GM12875 (cell line): ENCODE measurements around the gene KLF7.

Source experiments
- H3K4me3 ChIP-seq: one replicate; pipeline ENCODE4 v1.5.1; 2011; ENCODE audit warnings: low read depth, low read length, control low read depth
- TF ChIP-seq, protein P1 (sequence below): IDR thresholded peaks from 2 replicates; pipeline ENCODE4 v1.5.1; 2011; ENCODE audit warnings: low read depth, mild to moderate bottlenecking, control low read depth, inconsistent platforms, low read length, moderate library complexity, borderline replicate concordance; ENCODE audit not compliant: insufficient read depth

Gene KLF7

GRCh38 chr2:207139552-207139951 lies 26.2 kb downstream of the KLF7 start:
- TF ChIP-seq, protein P1, sequence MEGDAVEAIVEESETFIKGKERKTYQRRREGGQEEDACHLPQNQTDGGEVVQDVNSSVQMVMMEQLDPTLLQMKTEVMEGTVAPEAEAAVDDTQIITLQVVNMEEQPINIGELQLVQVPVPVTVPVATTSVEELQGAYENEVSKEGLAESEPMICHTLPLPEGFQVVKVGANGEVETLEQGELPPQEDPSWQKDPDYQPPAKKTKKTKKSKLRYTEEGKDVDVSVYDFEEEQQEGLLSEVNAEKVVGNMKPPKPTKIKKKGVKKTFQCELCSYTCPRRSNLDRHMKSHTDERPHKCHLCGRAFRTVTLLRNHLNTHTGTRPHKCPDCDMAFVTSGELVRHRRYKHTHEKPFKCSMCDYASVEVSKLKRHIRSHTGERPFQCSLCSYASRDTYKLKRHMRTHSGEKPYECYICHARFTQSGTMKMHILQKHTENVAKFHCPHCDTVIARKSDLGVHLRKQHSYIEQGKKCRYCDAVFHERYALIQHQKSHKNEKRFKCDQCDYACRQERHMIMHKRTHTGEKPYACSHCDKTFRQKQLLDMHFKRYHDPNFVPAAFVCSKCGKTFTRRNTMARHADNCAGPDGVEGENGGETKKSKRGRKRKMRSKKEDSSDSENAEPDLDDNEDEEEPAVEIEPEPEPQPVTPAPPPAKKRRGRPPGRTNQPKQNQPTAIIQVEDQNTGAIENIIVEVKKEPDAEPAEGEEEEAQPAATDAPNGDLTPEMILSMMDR, result no peak
- H3K4me3 ChIP-seq, result no peak overlapping the region

DNA sequence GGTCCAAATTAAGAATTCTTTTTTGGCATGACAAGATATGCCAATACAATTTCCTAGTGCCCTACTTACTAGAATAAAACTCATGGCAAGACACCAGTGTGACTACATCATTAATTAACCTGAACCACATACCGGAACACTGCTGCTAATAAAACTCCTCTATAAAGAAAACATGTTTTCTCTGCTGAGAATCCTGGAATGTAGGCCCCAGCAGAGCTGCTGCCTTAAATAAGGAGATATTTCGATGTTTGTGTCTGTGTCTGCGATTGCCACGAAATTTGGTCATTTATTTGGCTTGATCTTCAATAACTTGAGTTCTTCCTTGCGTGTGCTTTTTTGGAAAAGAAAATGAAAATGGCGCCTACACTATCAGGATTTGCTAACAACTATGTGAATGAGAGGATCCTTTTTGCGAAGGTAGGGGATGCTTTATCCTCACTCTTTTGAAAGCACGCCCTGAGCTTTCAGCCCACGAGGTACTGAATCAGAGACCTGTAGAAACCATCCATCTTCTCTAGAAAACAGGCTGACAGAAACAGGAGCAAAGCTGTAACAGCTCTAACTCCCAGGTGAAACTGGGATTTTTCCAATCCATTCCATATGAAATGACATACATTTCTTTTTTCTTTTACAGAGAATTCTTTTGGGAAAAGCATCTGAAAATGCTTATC lies 27.0 kb downstream of the KLF7 start:
- no peak overlapping the region for H3K4me3 ChIP-seq
- TF ChIP-seq, protein P1, result no peak

GRCh38 chr2:207137596-207138337 lies 28.0 kb downstream of the KLF7 start:
- no peak overlapping the region for H3K4me3 ChIP-seq
- TF ChIP-seq, protein P1, result no peak

DNA sequence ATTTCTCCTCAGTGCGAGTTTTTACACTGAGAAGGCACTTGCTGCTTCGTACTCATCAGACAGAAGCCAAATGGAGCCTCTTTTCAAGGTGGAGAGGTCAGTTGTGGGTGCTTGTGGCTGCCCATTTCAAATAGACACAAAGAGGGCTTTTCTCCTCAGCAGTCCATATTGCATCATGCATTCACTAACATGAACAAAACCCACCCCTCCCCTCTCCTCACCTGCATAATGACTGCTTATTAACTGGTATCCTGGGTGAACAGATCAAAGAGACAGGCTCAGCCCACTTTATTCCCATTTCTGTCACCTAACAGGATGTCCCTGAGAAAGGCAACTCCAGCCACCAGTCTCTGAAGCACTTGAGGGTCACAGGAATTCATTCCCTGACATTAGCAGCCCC lies 28.9 kb downstream of the KLF7 start:
- TF ChIP-seq, protein P1, result no peak
- H3K4me3 ChIP-seq, result no peak overlapping the region

DNA sequence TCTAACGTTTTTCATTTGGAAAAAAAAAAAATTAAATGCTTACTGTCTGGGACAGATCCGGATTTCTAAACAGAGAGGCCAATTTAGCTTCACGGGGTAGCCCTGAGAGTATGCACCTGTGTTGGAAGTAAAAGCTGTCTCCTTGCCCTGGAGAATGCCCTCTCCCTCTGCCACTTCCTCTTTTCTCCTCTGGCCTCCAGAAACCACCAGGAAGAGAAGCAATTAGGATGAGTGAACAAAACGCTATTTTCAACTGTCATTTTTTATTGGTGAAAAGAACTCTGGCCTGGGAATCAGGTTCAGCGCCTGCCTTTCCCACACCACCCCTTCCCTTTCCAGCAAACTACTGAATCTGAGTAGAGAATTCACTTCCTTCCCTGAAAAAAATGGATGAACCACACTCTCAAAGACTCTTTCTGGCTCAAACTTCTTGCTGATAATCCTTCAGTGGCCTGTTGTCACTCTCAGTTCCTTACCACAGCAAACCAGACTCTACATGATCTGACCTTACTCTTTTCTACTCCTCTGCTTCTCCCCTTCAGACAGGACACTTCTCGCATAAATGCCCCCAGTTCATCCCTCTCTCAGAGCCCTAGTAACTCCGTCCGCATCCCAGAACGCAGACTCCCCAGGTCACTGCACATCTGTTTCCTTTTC lies 29.8 kb downstream of the KLF7 start:
- no peak overlapping the region for H3K4me3 ChIP-seq
- TF ChIP-seq, protein P1, result no peak

DNA sequence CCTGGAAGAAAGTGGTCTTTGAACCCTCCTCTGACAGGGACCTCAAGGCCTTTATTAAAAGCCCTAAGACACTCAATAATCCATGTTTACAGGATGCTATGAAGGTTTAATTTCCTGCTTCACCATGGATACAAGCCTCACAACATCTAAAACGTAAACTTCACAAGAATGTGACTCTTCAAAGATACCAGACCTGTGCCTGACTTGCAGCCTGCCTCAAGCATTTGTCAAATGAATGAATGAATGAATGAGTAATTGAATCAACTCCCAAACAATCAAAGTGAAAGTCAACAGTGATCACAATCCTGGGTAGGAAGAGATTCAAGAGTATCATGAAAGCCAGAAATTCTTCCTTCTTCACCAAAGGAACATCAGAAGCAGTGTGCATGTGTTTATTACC lies 30.4 kb downstream of the KLF7 start:
- no peak overlapping the region for H3K4me3 ChIP-seq
- TF ChIP-seq, protein P1, result no peak
